GM12865 (cell line): Measurements from ENCODE around the gene PIH1D2.

Source experiments
- DNase-seq: peaks from one replicate; pipeline ENCODE4 v3.0.0; 2010; ENCODE audit warnings: low read depth
- H3K4me3 ChIP-seq: 2 replicates; pipeline ENCODE4 v1.5.1; 2011; ENCODE audit warnings: mild to moderate bottlenecking, low read depth, low read length, control low read depth
- TF ChIP-seq, protein P1 (sequence below): IDR thresholded peaks from 2 replicates; pipeline ENCODE4 v1.5.1; 2011; ENCODE audit warnings: low read length, control low read depth, low read depth, inconsistent platforms; ENCODE audit not compliant: insufficient read depth; ENCODE audit errors: missing control alignments

PIH1D2 gene

GRCh38 chr11:112024178-112024772 lies 49.5 kb downstream of the PIH1D2 start:
- TF ChIP-seq, protein P1, sequence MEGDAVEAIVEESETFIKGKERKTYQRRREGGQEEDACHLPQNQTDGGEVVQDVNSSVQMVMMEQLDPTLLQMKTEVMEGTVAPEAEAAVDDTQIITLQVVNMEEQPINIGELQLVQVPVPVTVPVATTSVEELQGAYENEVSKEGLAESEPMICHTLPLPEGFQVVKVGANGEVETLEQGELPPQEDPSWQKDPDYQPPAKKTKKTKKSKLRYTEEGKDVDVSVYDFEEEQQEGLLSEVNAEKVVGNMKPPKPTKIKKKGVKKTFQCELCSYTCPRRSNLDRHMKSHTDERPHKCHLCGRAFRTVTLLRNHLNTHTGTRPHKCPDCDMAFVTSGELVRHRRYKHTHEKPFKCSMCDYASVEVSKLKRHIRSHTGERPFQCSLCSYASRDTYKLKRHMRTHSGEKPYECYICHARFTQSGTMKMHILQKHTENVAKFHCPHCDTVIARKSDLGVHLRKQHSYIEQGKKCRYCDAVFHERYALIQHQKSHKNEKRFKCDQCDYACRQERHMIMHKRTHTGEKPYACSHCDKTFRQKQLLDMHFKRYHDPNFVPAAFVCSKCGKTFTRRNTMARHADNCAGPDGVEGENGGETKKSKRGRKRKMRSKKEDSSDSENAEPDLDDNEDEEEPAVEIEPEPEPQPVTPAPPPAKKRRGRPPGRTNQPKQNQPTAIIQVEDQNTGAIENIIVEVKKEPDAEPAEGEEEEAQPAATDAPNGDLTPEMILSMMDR = no peak
- H3K4me3 ChIP-seq = peak overlapping the region; percentile 76
- peak; percentile 79 for DNase-seq

- TF ChIP-seq, protein P1 = no peak
- H3K4me3 ChIP-seq = peak overlapping the region; percentile 76
- no peak for DNase-seq
Observed at GRCh38 chr11:112023104-112023503, 50.7 kb downstream of the PIH1D2 start.

- TF ChIP-seq, protein P1 = no peak
- no peak overlapping the region for H3K4me3 ChIP-seq
- no peak for DNase-seq
Observed at GRCh38 chr11:112019066-112019465, 54.8 kb downstream of the PIH1D2 start.
